Dermis lymphatic vessel endothelial cell (primary cell): ENCODE results near the gene EPHB3. TPM values are rescaled to one million over a fixed set of nuclear protein-coding genes. Genes with fewer than 3 reads are reported as not detected.

Experiments
- total RNA-seq: library from RNA; depleted of rRNA; stranded (reverse); fragments of >200 nt; gene quantifications from 2 replicates; pipeline ENCODE4 v1.2.1, GENCODE V29; 2014

The EPHB3 gene
- under 0.01 and 0.09 TPM in 2 replicates for total RNA-seq

GRCh38 chr3:184561061-184561912, at the start of gene EPHB3:
Gene EPHB3 (plus strand): TSS chr3:184561785. CDS start chr3:184562236, 451 bp downstream.

Other genes starting within 250 kb of the EPHB3 start
- 207 TPM in 2 replicates for gene EIF4G1, start 247.2 kb upstream of the EPHB3 start, total RNA-seq
- gene FAM131A, start 224.2 kb upstream of the EPHB3 start, total RNA-seq = 27.2 and 28.5 TPM in 2 replicates
- gene CLCN2, start 200.2 kb upstream of the EPHB3 start, total RNA-seq = 1.8 and 2.6 TPM in 2 replicates
- gene POLR2H, start 200.1 kb upstream of the EPHB3 start, total RNA-seq = 81.6 and 88.5 TPM in 2 replicates
- gene THPO, start 183.6 kb upstream of the EPHB3 start, total RNA-seq = under 0.01 and 0.09 TPM in 2 replicates
- 0.43 and 0.69 TPM in 2 replicates for gene CHRD, start 181.7 kb upstream of the EPHB3 start, total RNA-seq
- 10.7 and 11.7 TPM in 2 replicates for gene MAGEF1, start 150.3 kb downstream of the EPHB3 start, total RNA-seq